Endodermal cell (in vitro differentiated cells): ENCODE measurements around the gene OLAH. TPM values are rescaled to one million over a fixed set of nuclear protein-coding genes. Genes with fewer than 3 reads are reported as not detected.

Source experiments
- DNase-seq: peaks from one replicate; pipeline ENCODE4 v3.0.0-alpha.2; 2017
- H3K27ac ChIP-seq: 2 replicates; pipeline ENCODE4 v1.5.1; 2013; ENCODE audit warnings: mild to moderate bottlenecking, low read depth, low read length, moderate library complexity
- H3K27me3 ChIP-seq: 2 replicates; pipeline ENCODE4 v1.6.1; 2013; ENCODE audit warnings: mild to moderate bottlenecking, low read length, moderate library complexity; ENCODE audit not compliant: insufficient read depth, control insufficient read depth, poor library complexity, severe bottlenecking
- H3K36me3 ChIP-seq: 2 replicates; pipeline ENCODE4 v1.7.0; 2013; ENCODE audit warnings: mild to moderate bottlenecking, low read length, moderate library complexity; ENCODE audit not compliant: control insufficient read depth, insufficient read depth
- H3K4me1 ChIP-seq: one replicate; pipeline ENCODE4 v1.7.0; 2013; ENCODE audit warnings: low read length; ENCODE audit not compliant: control insufficient read depth, insufficient read depth
- H3K4me3 ChIP-seq: 2 replicates; pipeline ENCODE4 v1.5.1; 2013; ENCODE audit warnings: mild to moderate bottlenecking, low read length, moderate library complexity
- H3K9ac ChIP-seq: 2 replicates; pipeline ENCODE4 v1.6.1; 2013; ENCODE audit warnings: mild to moderate bottlenecking, low read length, moderate library complexity; ENCODE audit not compliant: poor library complexity, severe bottlenecking; ENCODE audit errors: extremely low read depth
- H3K9me3 ChIP-seq: 2 replicates; pipeline ENCODE4 v1.6.1; 2013; ENCODE audit warnings: mild to moderate bottlenecking, low read length, moderate library complexity; ENCODE audit not compliant: control insufficient read depth
- H3K27ac Mint-ChIP-seq: 2 replicates; pipeline ENCODE4 v1.8.0; 2020; ENCODE audit warnings: mixed read lengths
- H3K27me3 Mint-ChIP-seq: 2 replicates; pipeline ENCODE4 v1.8.0; 2021; ENCODE audit warnings: mild to moderate bottlenecking, mixed read lengths; ENCODE audit not compliant: insufficient read depth
- H3K36me3 Mint-ChIP-seq: 2 replicates; pipeline ENCODE4 v1.8.0; 2020; ENCODE audit warnings: low read depth, mixed read lengths
- H3K4me1 Mint-ChIP-seq: 2 replicates; pipeline ENCODE4 v1.8.0; 2020; ENCODE audit warnings: mixed read lengths
- H3K4me3 Mint-ChIP-seq: 2 replicates; pipeline ENCODE4 v1.8.0; 2020; ENCODE audit warnings: mild to moderate bottlenecking, moderate library complexity, mixed read lengths
- H3K9me3 Mint-ChIP-seq: 2 replicates; pipeline ENCODE4 v1.8.0; 2020; ENCODE audit warnings: mild to moderate bottlenecking, mixed read lengths
- WGBS, 2 experiments: methylation state at CpG; one replicate each; pipeline versions ENCODE4 v1.1.5 to v1.1.7; 2013; ENCODE audit warnings: missing lambda C conversion rate in 2 of 2, mixed read lengths in 1 of 2; ENCODE audit not compliant: insufficient coverage in 1 of 2, insufficient read length in 1 of 2; 5-methylcytosine and 5-hydroxymethylcytosine counted together
- total RNA-seq, 2 donors: library from RNA; stranded (reverse); fragmentation: NEBNext Ultra II Directional in 1 of 2; extraction: Animal tissue kit (Norgen Biotek cat#: 25700) in 1 of 2; gene quantifications; 2 replicates in 1 of 2; 3 replicates in 1 of 2; pipeline ENCODE4 v1.2.1, GENCODE V29; 2021
- TF ChIP-seq, protein P1 (sequence below): fragments of 200-600 bp; sonication (generic); conservative IDR thresholded peaks from 2 replicates; pipeline ENCODE4 v1.5.0; 2021; ENCODE audit warnings: antibody characterized with exemption, mild to moderate bottlenecking

Gene OLAH
- total RNA-seq, 2 donors from 2014 or later = not detected

GRCh38 chr10:15122477-15123030, 78.8 kb downstream of the OLAH start:
- Mint-ChIP-seq H3K4me1 (no peaks in the 10 kb centered on the region), H3K9me3 (peaks cover 4% of the 10 kb centered on the region), H3K4me3 (no peak overlapping the region), H3K27me3 (no peaks in the 10 kb centered on the region), H3K27ac (no peak overlapping the region), H3K36me3 (peaks cover 56% of the 10 kb centered on the region)
- H3K36me3 ChIP-seq = peaks cover 73% of the 10 kb centered on the region
- DNase-seq = no peak
- H3K4me1 ChIP-seq = no peaks in the 10 kb centered on the region
- TF ChIP-seq, protein P1, sequence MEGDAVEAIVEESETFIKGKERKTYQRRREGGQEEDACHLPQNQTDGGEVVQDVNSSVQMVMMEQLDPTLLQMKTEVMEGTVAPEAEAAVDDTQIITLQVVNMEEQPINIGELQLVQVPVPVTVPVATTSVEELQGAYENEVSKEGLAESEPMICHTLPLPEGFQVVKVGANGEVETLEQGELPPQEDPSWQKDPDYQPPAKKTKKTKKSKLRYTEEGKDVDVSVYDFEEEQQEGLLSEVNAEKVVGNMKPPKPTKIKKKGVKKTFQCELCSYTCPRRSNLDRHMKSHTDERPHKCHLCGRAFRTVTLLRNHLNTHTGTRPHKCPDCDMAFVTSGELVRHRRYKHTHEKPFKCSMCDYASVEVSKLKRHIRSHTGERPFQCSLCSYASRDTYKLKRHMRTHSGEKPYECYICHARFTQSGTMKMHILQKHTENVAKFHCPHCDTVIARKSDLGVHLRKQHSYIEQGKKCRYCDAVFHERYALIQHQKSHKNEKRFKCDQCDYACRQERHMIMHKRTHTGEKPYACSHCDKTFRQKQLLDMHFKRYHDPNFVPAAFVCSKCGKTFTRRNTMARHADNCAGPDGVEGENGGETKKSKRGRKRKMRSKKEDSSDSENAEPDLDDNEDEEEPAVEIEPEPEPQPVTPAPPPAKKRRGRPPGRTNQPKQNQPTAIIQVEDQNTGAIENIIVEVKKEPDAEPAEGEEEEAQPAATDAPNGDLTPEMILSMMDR = no peak
- H3K4me3 ChIP-seq = no peak overlapping the region
- no peak overlapping the region for H3K9ac ChIP-seq
- peaks cover 8% of the 10 kb centered on the region for H3K9me3 ChIP-seq
- WGBS, 2 experiments = 94 to 97% methylated on average over 7 to 8 of the region's 9 CpGs
- no peak overlapping the region for H3K27ac ChIP-seq
- no peaks in the 10 kb centered on the region for H3K27me3 ChIP-seq

Other genes with a start within 250 kb of the OLAH start
- 1 to 10 TPM in 1 of 2 donors, under 1 TPM in 1; 0.51 to 1.2 TPM for gene CDNF, start 205.9 kb upstream of the OLAH start, total RNA-seq
- 10 to 100 TPM; 17.1 to 24.9 TPM for gene HSPA14, start 205.6 kb upstream of the OLAH start, total RNA-seq
- gene MSANTD7, start 205.6 kb upstream of the OLAH start, total RNA-seq = 10 to 100 TPM; 14.6 to 15.6 TPM
- 10 to 100 TPM; 35.4 to 37.6 TPM for gene SUV39H2, start 165.1 kb upstream of the OLAH start, total RNA-seq
- 1 to 10 TPM; 5.2 to 10.0 TPM for gene DCLRE1C, start 89.8 kb upstream of the OLAH start, total RNA-seq
- under 1 TPM in 1 of 2 donors, not detected in 1; 0.46 TPM for gene MEIG1, start 84.6 kb upstream of the OLAH start, total RNA-seq
- 1 to 10 TPM; 3.7 to 8.5 TPM for gene ACBD7, start 44.8 kb downstream of the OLAH start, total RNA-seq
- 10 to 100 TPM; 23.6 to 24.8 TPM for gene RPP38, start 53.4 kb downstream of the OLAH start, total RNA-seq
- 10 to 100 TPM; 21.7 to 21.9 TPM for gene NMT2, start 124.8 kb downstream of the OLAH start, total RNA-seq